SHP77 (cell line): ENCODE results near the gene RNF150.

Experiments
- DNase-seq, 2 experiments: peaks; one replicate each; lab custom pipeline; 2025; lab: John Stamatoyannopoulos, UW

Gene RNF150

DNA sequence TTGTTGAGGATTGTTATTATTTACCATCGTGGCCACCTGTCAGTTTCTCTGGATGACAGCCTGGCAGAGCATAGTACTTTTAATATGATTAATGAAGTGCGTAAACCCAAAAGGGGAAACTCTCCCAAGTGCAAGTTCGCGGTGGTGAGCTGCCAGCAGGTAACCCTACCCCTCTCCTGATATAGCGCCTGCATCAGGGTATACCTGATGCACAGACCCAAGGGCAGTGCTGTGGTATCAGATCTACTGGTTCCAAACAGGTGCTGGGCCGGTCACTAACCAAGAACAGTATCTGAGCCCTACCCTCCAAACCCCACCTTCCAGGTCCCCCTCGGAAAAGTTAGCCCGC, 1.6 kb downstream of the RNF150 start:
- DNase-seq = no peak

DNA sequence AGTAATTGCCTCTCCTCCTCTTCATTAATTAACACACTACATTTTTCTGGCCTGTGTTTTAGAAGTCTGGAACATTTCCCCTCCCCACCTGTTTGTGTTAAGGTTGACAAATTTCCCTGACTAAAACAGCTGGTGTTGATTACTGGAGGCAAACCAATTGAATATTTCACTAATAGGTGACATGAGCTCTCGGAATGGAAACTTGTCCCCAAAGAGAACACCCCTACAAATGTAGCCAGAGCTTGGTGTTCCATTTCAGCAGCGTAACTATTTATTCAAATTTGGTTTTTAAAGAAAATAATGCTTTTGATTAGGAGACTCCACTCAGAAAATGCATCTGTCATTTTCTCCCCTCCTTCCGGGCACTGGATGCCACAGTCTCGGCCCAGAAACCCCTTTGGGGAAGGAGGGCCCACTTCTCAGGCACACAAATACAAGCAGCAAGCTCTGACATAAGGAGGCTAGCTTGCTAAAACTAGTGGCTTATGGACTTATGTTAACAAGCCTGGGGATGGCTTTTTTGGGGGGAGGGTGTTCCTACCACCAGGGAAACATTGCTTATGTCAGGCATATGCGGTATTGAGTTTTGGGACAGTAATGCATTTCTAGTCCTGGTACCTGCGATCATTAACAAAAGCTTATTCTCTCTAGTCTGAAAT, 2.2 kb downstream of the RNF150 start:
- no peak for DNase-seq

DNA sequence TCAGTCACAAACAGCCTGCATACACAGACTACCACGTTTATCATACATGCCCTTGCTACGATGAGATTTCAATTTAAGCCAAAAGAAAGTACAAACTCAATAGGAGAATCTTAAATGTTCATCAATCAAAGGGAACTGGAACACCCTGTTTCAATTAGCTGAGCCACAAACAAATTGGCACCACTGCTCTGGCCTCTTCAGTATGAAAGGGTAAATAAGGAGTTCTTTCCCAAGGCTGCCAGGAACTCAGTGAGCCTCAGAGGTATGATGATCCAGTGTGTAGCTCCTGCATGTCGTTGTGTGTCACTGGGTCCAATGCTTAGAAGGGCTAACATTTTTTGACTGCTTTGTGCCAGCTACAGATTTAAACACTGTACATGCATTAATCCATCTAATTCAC, 5.4 kb downstream of the RNF150 start:
- no peak for DNase-seq

DNA sequence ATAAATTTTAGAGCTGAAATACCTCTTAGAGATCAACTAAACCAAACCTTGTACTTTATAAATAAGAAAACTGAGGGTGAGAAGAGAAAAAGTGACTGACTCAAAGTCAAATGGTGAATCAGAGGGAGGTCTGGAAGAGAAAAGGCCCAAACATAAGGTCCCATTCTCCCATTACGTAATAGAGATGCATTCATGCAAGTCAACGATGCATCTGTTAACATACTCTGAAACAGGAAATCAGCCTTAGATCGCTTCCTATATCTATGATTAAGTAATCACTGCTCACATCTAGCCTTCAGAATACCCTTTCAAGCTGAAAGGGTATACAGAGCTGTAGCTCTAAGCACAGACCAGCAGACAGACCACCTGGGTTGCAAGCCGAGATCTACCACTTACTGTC, 6.5 kb downstream of the RNF150 start:
- DNase-seq = no peak

DNA sequence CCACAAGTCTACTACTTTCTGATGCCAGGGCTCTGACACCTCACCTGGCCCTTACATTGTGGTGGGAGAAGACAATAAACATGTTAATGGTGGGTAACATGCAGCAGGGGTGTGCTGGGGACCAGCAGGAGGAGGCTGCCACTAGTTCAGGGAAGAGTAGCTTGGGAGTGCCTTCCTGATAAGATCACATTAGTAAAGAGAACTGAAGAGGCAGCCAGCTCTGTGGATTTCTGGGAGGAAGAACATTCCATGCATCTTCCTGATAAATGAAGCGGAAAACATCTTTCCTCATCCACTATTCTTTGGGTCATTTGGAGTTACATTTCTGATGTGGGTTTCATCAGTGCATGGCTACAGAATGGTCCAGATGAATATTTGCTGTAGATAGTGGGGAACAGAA, 9.0 kb downstream of the RNF150 start:
- DNase-seq = no peak

DNA sequence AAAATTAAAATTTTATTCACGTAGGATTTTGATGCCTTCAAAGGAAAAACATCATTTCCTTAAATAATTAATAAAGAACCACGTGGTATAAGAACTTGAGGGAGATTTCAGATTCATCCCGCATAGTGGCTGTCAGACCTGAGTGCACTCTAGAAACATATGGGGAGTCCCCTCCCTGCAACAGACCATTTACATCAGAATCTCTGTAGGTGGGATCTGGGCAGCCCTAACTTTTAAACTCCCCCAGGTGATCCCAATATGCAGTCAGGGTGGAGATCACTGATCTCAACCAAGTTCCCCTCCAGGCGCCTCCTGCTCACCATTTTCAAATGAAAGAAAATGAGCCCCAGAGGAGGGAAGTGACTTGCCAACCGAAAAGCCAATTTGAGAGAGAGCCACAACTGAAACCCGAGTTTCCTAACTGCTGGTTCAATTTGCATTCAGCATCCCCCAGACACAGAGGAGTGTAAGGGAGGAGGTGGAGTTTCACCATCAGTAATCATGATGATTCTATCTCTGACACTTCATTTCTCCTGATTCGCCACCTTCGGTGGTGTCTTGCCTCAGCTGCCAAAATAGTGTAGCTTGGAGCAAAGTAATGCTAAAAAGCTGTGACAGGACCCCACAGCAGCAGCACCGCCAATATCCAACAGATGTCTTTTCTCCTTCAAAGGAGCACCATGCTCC, 11.4 kb downstream of the RNF150 start:
- no peak for DNase-seq

DNA sequence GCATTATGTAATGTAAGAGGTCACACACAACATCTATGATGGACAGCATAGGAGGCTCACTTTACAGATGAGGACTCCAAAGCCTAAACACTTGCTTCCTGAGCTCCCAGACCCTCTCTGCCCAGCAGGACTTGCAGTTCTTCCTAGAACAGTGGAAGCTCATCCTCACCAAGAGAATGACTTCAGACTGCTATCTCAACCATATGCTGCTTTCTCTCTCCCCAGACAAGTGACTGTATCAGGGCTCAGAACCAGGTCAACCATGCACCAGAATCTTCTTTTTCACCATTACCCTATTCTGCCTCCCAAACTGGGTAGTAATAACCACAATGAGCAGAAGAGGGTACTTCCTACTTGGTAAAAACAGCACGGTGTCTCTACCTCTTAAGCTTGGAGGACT, 12.2 kb downstream of the RNF150 start:
- no peak for DNase-seq

DNA sequence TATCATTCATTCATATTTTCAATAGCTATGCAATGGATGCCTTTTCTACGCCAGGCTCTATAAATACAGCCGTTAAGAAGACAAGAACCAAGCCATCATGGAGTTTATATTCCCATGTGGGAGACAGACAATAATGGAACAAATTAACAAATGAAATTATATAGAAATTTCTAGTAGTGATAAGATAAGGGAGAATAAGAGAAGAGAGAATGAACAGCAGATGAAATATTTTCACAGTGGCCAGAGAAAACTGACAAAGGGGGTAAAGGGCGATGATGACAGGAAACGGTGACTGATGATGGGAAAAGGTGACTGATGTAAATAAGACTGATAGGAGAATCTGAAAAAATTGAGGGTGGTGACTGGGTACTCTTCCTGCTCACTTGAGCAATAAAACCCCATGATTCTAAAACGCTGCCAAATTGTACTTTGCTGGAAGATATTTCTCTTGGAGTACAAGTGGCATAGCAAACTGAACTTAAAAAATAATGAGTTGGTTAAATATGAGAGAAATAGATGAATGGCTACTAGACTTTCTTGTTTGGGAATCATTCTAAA, 13.2 kb downstream of the RNF150 start:
- no peak for DNase-seq

DNA sequence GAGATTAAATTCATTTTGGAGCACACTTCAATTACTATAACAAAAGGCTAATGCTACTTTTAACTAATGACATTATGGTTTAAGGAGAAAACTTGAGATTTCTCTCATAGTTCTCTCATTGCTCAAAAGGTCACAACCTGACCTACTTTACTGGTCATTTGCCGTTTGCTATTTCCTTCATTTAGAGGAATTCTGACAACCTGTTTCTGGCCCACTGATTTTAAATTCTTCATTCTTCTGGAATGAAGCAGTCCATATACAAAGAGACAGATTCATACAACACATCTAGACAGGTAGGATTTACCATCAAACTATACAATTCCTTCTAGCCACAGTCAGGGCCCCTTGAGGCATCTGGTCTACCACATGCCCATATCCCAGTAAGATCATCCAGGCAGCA, 14.2 kb downstream of the RNF150 start:
- no peak for DNase-seq

DNA sequence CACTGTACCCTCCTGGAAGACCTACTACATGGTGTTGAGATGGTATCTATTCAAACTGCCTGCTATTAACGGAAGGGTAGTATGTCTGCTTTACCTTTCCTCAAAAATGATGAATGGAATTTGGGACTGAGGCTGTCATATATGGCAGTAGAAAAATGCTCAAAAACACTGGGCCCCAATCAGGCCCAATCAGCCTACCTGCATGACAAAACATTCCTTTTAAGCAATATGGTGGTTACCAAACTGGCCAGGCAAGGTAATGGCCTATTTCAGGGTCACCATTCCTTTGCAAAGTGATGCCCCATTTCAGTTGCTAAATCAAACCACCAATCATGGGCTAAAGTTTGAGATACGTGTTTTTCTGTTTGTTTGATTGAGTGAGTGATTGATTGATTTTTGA, 14.9 kb downstream of the RNF150 start:
- no peak for DNase-seq

DNA sequence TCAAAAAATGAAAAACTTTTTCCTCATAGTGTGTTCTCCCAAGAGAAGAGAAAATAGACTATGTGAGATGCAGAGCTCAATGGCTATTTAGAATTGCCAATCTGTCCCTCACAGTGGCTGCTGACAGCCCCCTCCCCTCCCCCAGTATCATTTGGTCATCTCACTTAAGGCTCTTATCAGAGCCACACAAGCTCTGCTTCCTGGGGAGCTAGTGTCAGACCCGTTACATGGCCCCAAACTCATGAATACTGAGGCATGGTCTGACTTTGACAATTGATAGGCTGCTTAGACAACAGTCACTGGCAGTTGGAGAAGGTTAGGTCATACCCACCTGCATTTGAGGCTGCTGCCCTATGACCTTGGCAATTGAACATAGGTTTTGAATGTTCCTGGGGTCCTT, 15.3 kb downstream of the RNF150 start:
- DNase-seq = no peak

DNA sequence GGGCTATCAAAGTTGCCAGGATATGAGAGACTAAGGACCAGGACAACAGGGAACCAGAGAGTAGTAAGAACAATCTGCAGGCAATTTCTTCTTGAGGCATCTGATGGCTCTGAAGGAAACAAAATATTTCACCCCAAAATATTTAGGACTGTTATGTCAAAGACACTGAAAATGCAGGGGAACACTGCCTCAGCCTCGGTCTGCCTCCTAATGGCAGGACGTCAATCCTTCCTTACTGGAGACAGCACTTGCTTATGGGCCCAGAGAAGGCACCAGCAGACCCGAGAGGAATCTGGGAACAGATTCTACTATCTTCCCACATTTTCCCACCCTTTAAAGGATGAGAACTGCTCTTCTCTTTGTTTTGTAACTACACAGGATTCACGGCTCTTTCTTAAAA, 23.3 kb downstream of the RNF150 start:
- DNase-seq = no peak

DNA sequence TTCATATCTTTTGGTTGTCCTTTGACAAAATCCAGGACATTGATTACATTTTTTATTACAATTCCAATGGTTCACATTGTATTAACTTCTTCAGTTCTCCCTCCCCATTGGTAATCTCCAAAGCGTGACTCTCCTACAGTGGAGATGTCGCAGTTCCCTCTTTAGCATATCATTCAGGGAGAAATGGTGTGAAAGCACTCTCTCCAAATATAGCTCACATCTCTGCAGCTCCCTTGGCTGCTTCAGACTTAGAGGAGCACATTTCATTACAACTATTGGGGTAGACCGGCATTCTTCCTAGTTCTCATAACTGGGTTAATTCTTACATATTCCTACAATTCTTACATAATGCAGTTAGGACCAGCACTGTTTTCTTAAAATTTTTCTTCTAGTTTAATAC, 25.3 kb downstream of the RNF150 start:
- no peak for DNase-seq

DNA sequence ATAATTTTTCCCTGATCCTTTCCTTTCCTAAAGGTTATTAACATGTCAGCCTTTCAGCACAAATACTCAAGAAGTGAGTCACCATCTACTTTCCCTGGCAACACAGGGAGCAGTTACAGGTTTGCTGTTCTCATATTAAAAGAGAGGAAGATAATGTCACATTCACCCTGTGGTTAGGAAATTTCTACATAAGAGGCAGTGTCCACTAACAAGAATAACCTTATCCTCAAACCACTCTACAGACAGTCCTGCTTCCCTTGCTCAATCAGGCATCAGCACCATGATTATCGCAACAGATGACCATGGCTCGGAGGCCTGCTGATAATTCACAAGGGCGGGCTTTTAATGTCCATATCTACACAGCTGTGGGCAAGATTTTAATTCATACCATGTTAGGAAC, 30.9 kb downstream of the RNF150 start:
- DNase-seq = no peak

DNA sequence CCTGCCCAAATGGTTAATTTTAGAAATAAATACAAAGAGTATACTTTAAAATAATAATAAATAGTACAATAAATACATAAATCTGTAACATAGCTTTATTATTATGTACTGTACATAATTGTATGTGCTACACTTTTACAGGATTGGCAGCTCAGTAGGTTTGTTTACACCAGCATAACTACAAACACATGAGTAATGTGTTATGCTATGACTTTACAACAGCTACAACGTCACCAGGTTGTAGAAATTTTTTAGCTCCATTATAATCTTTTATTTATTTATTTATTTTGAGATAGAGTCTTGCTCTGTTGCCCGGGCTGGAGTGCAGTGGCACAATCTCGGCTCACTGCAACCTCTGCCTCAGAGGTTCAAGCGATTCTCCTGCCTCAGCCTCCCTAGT, 31.8 kb downstream of the RNF150 start:
- DNase-seq = no peak

DNA sequence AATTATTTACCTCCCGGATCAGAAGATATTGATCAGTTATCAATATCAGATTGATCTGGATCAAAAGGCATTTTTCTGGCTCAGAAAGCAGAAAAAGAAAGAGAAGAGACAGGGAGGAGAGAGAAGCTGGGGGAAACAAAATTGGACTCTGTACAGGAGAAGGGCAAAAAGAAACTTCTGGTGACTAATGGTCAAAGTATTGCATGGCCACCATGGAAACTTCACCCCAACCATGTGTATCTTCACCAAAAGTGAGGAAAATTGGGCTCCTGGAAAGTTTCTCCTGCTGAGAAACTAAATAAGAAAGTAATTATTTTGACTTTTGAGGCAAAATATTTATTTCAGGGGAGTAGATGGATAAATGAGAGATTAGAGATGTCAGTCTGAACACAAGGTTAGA, 33.9 kb downstream of the RNF150 start:
- DNase-seq = no peak

DNA sequence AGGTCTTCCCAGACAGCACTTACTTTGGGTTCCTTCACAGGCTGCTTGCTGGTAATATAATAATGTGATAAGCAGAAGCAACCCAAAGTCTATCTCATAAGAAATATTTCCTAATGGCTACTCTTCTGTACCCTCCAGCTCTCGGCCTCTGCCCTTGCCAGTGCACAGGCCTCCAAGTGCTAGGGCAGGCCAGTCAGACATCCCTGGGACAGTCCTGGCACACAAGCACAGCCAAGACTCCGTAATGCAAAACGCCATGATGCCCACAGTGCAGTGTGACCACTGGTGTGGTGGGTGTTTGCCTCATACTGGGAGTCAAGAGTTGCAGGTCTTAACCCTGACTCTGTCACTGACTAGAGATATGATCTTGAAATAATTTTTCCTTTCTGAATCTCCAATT, 35.1 kb downstream of the RNF150 start:
- no peak for DNase-seq

DNA sequence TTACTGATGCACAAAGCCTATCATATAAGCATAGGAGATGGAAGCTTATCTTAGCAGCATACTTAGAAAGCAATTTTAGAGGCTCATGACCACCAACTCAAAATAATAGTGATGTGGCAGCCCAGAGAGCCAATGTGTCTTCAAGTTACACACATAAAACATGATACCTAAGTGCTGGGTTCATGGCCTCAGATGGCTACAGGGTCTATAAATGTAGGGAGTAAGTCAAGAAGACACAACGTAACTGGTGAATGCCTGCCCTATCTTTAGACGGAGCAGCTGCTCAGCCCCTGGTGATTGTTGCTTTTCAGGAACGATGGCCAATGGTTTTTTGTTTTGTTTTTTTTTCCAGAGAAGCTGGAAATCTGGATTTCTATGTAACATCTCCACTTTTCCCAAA, 42.8 kb downstream of the RNF150 start:
- no peak for DNase-seq

DNA sequence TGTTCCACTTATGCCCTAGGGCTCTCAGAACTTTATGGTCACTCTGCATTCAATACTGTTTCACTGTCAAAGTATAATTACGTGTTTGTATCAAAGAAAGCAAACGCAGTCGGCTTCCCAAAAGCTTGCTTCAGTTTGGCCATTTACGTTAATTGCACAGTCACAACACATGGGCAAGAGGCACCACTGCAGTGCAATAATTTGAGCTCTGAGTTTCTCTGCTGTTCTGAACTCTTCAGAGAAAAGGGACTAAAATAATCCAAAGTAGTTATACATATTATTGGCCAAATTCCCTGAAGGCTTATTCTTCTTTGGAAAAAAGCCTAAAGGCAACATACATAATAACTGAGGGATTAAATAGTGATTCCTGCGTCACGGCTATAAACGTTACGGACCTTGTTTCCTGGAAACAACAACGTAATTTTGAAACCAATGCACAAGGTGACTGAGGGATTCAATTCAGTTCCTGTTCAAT, 51.3 kb downstream of the RNF150 start:
- DNase-seq = no peak

DNA sequence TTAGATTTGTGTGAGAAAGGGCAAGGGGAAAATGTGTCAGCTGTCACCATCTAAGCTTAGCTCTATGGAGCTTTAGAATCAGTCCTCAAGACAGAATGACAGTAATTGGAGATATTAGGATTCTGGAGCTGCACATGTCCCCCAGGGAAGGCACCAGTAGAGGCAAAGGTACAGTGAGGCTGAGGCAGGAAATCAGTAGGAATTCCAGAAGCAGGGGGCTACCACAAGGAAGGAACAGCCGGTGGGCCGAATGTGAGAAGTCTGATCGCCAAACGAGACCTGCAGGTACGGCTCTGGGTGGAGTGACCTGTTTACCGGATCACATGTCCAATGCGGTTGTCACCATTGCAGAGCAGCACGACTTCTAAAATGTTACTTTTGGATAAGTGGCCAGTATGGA, 52.6 kb downstream of the RNF150 start:
- DNase-seq = no peak

DNA sequence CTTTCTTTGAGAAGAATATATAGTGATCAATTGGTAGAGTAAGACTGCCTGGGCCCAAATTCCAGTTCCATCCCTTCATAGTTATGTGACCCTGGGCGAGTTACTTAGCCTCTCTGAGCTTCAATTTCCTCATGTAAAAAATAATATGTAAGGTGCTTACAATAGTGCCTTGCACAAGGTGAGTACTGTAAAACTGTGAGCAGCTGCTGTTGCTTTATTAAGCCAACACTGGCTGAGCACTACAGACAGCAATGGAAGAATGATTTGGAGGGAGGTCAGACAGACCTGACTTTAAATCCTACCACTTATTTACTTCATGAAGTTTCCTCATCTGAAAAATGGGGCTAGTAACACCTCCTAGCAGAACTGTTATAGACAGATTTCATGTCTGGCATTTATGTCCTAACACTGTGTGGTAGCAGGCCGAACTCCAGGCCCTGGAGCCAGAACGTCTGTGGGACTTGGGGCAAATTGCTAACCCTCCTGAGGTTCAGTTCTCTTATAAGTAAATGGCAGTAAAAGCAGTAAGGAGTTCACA, 53.8 kb downstream of the RNF150 start:
- no peak for DNase-seq

DNA sequence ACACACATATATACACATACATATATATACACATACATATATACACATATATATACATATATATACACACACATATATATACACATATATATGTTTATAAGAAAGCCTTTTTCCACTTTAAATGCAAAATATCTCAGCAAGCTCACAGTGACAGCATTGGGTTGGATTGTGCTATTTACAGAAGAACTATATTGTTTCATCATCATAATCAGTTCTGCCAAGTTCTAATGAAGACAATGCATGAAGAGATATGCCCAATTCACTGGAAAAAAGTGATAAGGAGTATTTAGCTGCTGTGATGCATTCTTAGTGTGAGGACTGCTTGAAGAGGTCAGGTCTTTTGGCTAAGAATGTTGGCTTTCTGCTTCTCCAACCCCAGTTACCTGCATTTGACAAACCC, 54.4 kb downstream of the RNF150 start:
- no peak for DNase-seq

DNA sequence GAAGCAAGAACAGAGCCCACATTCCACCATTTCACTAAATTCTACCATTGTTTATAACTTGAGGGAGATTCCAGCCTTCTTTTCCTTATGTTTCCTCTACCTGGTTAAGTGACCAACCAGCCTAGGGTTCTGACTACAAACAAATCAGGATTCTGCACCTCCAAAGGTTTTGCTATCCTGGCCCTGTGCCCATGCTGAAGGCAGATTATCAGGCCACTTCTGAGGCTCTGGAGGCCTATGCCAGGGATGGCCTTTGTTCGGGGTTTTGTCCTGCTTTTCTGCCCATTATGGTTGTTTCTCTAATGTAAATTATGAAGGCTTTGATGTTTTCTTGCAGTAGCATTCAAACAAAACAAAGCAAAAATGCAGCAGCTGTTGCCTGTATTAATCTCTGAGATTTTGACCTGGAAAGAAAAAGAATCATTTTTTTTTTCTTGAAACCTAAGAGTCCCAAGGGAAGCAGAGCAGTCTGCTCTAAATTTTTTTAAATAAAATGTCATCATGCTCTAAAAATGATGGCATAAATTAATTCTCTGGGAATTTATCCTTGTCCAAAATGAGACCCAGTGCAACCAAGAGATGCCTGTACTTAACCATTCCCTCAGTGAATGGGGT, 55.6 kb downstream of the RNF150 start:
- no peak for DNase-seq
